ENCODE data around the gene LILRB3. TPM values are rescaled to one million over a fixed set of nuclear protein-coding genes. Genes with fewer than 3 reads are reported as not detected.
A peak's percentile ranks its signal among the peaks of the same experiment; 100 is the strongest.

The LILRB3 gene
- total and polyA plus RNA-seq, 3 experiments from 2014 or later, result 0.48 to 1.2 (median 0.49) TPM

DNA sequence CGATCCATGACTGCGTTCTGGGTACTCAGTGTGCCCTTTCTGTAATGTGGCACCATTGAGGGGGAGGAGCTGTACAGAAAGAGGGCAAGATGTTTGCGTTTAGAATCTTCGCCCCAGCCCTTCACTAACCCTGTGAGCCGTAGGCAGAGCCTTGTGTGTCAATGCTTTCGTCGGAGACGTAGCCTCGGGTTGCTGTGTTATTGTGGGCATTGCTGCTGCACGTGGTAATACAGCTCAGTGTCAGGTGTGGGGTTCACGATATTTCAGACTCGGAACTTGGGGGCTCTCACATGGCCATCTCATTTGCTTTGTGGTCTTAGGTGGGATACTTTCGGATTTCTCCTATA is 16.0 kb downstream of the LILRB3 start:
- H3K27me3 Mint-ChIP-seq, result no peaks in the 10 kb centered on the region
- H3K4me3 ChIP-seq (ENCODE audit: low read length), result no peak overlapping the region
- no peaks in the 10 kb centered on the region for H3K9me3 Mint-ChIP-seq
- H3K4me1 Mint-ChIP-seq, result peaks cover 72 to 97% (median 84%) of the 10 kb centered on the region in 3 donors
- H3K27me3 ChIP-seq (ENCODE audit: insufficient read depth, low read length, poor library complexity, severe bottlenecking), result no peaks in the 10 kb centered on the region
- ChIA-PET CTCF (interaction anchor here (1.2 to 2.1 kb wide), 2 partner anchors 15 to 18 kb away, joined by 4 to 5 read pairs; partner anchors contain the start of gene MBOAT7), POLR2A (no interaction called here)
- peaks cover 0 to 71% (median 15%) of the 10 kb centered on the region in 3 donors for H3K36me3 Mint-ChIP-seq
- peaks cover 56% of the 10 kb centered on the region for H3K36me3 ChIP-seq (ENCODE audit: insufficient read depth, low read length)
- peak overlapping the region in 3 of 8 donors; percentile 8 to 73 (median 12) for H3K27ac Mint-ChIP-seq
- peak overlapping the region in 1 of 7 donors; percentile 36 for H3K4me3 Mint-ChIP-seq
- peaks cover 94% of the 10 kb centered on the region for H3K4me1 ChIP-seq (ENCODE audit: insufficient read depth, low read length)
- no peaks in the 10 kb centered on the region for H3K9me3 ChIP-seq (ENCODE audit: low read length)
- no peak for DNase-seq
- no peak overlapping the region for H3K27ac ChIP-seq (ENCODE audit: low read depth, low read length)

DNA sequence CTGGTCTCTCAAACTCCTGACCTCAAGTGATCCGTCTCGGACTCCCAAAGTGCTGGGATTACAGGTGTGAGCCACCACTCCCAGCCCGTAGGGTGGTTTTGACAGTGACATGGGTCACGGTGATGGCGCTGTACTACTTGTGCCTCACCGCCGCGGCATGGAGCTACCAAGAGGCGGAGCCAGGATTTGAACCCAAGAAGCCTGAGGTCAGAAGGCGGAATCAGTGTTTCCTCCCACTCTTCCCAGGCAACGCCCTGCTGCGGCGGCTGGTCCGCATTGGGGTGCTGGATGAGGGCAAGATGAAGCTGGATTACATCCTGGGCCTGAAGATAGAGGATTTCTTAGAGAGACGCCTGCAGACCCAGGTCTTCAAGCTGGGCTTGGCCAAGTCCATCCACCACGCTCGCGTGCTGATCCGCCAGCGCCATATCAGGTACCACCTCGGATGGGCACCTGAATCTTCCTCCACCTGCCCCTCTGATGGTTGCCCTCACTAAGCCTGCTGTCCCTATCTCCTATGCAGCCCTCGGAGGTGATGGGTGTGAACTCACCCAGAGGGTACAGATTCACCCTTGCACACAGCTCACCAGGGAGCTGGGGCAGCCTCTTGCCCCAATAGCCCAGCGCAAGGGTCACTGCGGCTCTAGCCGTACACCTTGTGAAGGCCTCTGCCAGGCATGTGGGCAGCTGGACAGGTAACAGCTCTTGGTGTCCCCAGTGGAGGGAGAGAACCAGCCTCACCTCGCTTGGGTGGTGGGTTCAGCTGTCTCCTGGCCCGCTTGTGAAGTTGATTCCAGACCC is 16.6 kb downstream of the LILRB3 start:
- ChIA-PET CTCF (interaction anchor here (1.2 to 2.1 kb wide), 2 partner anchors 14 to 17 kb away, joined by 4 to 5 read pairs; partner anchors contain the start of gene MBOAT7), POLR2A (no interaction called here)
- Mint-ChIP-seq H3K9me3 (no peaks in the 10 kb centered on the region), H3K4me1 (peaks cover 74 to 100% (median 87%) of the 10 kb centered on the region in 3 donors), H3K27me3 (no peaks in the 10 kb centered on the region), H3K4me3 (peak overlapping the region in 1 of 7 donors; percentile 36), H3K27ac (peak overlapping the region in 5 of 8 donors; percentile 50 to 95 (median 54)), H3K36me3 (peaks cover 0 to 76% (median 17%) of the 10 kb centered on the region in 3 donors)
- Histone ChIP-seq H3K27me3 (ENCODE audit: insufficient read depth, low read length, poor library complexity, severe bottlenecking) (no peaks in the 10 kb centered on the region), H3K4me1 (ENCODE audit: insufficient read depth, low read length) (peaks cover 97% of the 10 kb centered on the region), H3K9me3 (ENCODE audit: low read length) (no peaks in the 10 kb centered on the region), H3K36me3 (ENCODE audit: insufficient read depth, low read length) (peaks cover 56% of the 10 kb centered on the region), H3K27ac (ENCODE audit: low read depth, low read length) (no peak overlapping the region), H3K4me3 (ENCODE audit: low read length) (no peak overlapping the region)
- no peak for DNase-seq

DNA sequence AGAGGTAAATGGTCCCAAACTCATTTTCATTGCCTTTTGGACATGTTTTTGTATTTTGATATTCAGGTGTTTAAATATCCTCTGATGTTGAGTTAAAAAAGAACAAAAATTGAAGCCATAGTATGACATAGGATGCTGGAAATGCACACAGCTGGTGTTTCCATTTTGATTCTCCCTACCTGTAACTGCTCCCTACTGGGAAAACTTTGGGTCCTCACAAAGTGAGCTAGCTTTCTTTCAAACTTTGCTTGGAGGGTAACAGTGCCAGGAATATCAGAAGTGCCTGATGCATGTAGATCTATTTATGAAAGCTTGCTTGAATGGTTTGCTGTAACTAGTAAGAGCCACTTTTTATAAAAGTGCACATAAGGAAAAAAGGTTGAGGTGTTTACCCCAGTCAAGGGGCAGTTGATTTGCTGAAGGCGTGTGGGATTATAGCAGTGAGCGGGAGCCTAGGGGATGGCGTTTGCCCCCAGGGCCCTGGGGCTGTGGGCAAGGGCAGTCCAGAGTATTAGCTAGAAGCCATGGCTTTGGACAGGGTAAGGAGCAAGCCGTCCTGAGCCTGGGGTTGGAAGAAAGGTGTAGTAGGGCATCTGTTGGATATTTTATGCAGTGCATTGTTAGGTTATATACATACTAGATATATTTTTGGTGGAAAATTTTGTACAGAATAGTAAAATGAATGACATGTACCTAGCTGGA is 17.9 kb downstream of the LILRB3 start:
- Mint-ChIP-seq H3K4me1 (peaks cover 69 to 96% (median 81%) of the 10 kb centered on the region in 3 donors), H3K4me3 (peak overlapping the region in 4 of 7 donors; percentile 1 to 100 (median 72)), H3K27ac (peak overlapping the region in 4 of 8 donors; percentile 42 to 95 (median 70)), H3K9me3 (no peaks in the 10 kb centered on the region), H3K36me3 (peaks cover 0 to 83% (median 17%) of the 10 kb centered on the region in 3 donors), H3K27me3 (peaks cover 0 to 4% of the 10 kb centered on the region in 2 donors)
- Histone ChIP-seq H3K9me3 (ENCODE audit: low read length) (no peaks in the 10 kb centered on the region), H3K4me3 (ENCODE audit: low read length) (no peak overlapping the region), H3K4me1 (ENCODE audit: insufficient read depth, low read length) (peaks cover 87% of the 10 kb centered on the region), H3K27ac (ENCODE audit: low read depth, low read length) (peak overlapping the region; percentile 21), H3K27me3 (ENCODE audit: insufficient read depth, low read length, poor library complexity, severe bottlenecking) (no peaks in the 10 kb centered on the region), H3K36me3 (ENCODE audit: insufficient read depth, low read length) (peaks cover 56% of the 10 kb centered on the region)
- CTCF ChIA-PET, result interaction anchor here (0.9 kb wide), 1 partner anchor 28 kb away, joined by 3 read pairs; no protein-coding TSS in a partner anchor
- DNase-seq, result no peak
- POLR2A ChIA-PET, result no interaction called here

DNA sequence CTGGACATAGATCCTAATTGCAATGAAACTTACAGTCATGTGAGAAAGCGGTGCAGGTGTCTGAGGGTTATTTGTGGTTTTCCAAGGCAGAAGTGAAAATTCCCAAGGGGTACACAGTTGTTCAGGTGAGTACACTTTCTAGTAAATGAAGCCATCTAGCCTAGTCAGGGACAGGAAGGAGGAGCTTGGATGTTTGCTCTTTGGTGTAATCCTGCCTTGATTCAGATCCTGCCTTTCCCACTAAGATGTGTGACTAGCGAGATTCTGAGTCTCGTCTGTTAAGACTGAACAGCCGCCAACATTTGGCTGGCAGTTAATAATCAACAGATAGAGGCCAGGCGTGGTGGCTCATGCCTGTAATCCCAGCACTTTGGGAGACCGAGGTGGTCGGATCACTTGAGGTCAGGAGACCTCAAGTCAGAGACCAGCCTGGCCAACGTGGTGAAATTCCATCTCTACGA is 19.6 kb downstream of the LILRB3 start:
- Histone ChIP-seq H3K27ac (ENCODE audit: low read depth, low read length) (peak overlapping the region; percentile 57), H3K9me3 (ENCODE audit: low read length) (no peaks in the 10 kb centered on the region), H3K36me3 (ENCODE audit: insufficient read depth, low read length) (peaks cover 54% of the 10 kb centered on the region), H3K4me1 (ENCODE audit: insufficient read depth, low read length) (peaks cover 75% of the 10 kb centered on the region), H3K4me3 (ENCODE audit: low read length) (no peak overlapping the region), H3K27me3 (ENCODE audit: insufficient read depth, low read length, poor library complexity, severe bottlenecking) (no peaks in the 10 kb centered on the region)
- Mint-ChIP-seq H3K27me3 (peaks cover 0 to 4% of the 10 kb centered on the region in 2 donors), H3K4me1 (peaks cover 60 to 84% (median 66%) of the 10 kb centered on the region in 3 donors), H3K36me3 (peaks cover 0 to 74% (median 12%) of the 10 kb centered on the region in 3 donors), H3K9me3 (no peaks in the 10 kb centered on the region), H3K27ac (peak overlapping the region in 7 of 8 donors; percentile 55 to 100 (median 95)), H3K4me3 (peak overlapping the region; percentile 34 to 100 (median 99))
- CTCF ChIA-PET, result interaction anchor here (1.2 kb wide), 1 partner anchor 8 kb away, joined by 3 read pairs; no protein-coding TSS in a partner anchor
- POLR2A ChIA-PET, result no interaction called here
- DNase-seq, result no peak

DNA sequence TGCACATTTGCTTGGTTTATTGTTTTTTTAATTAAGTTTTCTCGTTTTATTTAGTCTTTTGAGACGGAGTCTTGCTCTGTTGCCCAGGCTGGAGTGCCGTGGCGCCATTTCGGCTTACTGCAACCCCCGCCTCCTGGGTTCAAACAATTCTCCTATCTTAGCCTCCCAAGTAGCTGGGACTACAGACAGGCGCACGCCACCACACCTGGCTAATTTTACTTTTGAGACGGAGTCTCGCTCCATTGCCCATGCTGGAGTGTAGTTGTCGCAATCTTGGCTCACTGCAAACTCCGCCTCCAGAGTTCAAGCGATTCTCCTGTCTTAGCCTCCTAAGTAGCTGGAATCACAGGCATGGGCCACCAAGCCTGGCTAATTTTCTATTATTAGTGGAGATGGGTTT is 20.8 kb downstream of the LILRB3 start:
- Mint-ChIP-seq H3K27ac (peak overlapping the region; percentile 95 to 100 (median 99)), H3K36me3 (peaks cover 0 to 62% (median 11%) of the 10 kb centered on the region in 3 donors), H3K4me3 (peak overlapping the region; percentile 93 to 100 (median 99)), H3K9me3 (no peaks in the 10 kb centered on the region), H3K27me3 (peaks cover 0 to 4% of the 10 kb centered on the region in 2 donors), H3K4me1 (peaks cover 54 to 72% (median 54%) of the 10 kb centered on the region in 3 donors)
- DNase-seq, result no peak
- POLR2A ChIA-PET, result no interaction called here
- H3K27me3 ChIP-seq (ENCODE audit: insufficient read depth, low read length, poor library complexity, severe bottlenecking), result no peaks in the 10 kb centered on the region
- H3K36me3 ChIP-seq (ENCODE audit: insufficient read depth, low read length), result peaks cover 43% of the 10 kb centered on the region
- CTCF ChIA-PET, result interaction anchor here (0.9 to 1.6 kb wide), 4 partner anchors 9 to 35 kb away, joined by 3 to 4 read pairs (median 3); partner anchors contain the start of gene TSEN34
- no peaks in the 10 kb centered on the region for H3K9me3 ChIP-seq (ENCODE audit: low read length)
- H3K4me1 ChIP-seq (ENCODE audit: insufficient read depth, low read length), result peaks cover 64% of the 10 kb centered on the region
- peak overlapping the region; percentile 92 for H3K27ac ChIP-seq (ENCODE audit: low read depth, low read length)
- peak overlapping the region; percentile 90 for H3K4me3 ChIP-seq (ENCODE audit: low read length)

DNA sequence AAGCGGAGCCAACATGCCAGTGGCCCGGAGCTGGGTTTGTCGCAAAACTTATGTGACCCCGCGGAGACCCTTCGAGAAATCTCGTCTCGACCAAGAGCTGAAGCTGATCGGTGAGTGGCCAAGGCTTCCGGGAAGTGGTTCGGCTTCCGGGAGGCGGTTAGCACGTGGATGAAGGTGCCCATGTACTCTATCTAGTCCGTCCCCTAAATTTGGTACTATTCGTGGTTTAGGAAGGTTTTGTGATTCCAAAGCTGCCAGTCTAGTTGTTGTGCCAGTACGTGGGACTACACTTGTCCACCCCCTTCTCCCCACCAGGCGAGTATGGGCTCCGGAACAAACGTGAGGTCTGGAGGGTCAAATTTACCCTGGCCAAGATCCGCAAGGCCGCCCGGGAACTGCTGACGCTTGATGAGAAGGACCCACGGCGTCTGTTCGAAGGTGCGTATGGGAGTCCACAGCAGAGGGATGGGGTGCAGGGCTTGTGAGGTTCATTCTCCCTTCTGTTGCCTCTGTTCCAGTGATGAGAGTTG is 21.6 kb downstream of the LILRB3 start:
- Histone ChIP-seq H3K36me3 (ENCODE audit: insufficient read depth, low read length) (peaks cover 35% of the 10 kb centered on the region), H3K4me3 (ENCODE audit: low read length) (peak overlapping the region; percentile 90), H3K9me3 (ENCODE audit: low read length) (no peaks in the 10 kb centered on the region), H3K27me3 (ENCODE audit: insufficient read depth, low read length, poor library complexity, severe bottlenecking) (no peaks in the 10 kb centered on the region), H3K27ac (ENCODE audit: low read depth, low read length) (peak overlapping the region; percentile 92), H3K4me1 (ENCODE audit: insufficient read depth, low read length) (peaks cover 58% of the 10 kb centered on the region)
- peak in 1 of 5 donors; percentile 16 for DNase-seq
- Mint-ChIP-seq H3K4me1 (peaks cover 48 to 64% (median 50%) of the 10 kb centered on the region in 3 donors), H3K27ac (peak overlapping the region; percentile 95 to 100 (median 99)), H3K9me3 (no peaks in the 10 kb centered on the region), H3K4me3 (peak overlapping the region; percentile 93 to 100 (median 99)), H3K27me3 (peaks cover 0 to 4% of the 10 kb centered on the region in 2 donors), H3K36me3 (peaks cover 0 to 57% (median 11%) of the 10 kb centered on the region in 3 donors)
- POLR2A ChIA-PET, result interaction anchor here (0.6 to 3.0 kb wide), 7 partner anchors 11 to 86 kb away, joined by 3 to 68 read pairs (median 6); partner anchors contain the start of genes LENG1, MBOAT7, PRPF31 and TFPT
- CTCF ChIA-PET, result interaction anchor here (1.2 to 1.8 kb wide), 3 partner anchors 10 to 12 kb away, joined by 3 to 9 read pairs (median 4); partner anchors contain the start of genes MBOAT7 and TSEN34

DNA sequence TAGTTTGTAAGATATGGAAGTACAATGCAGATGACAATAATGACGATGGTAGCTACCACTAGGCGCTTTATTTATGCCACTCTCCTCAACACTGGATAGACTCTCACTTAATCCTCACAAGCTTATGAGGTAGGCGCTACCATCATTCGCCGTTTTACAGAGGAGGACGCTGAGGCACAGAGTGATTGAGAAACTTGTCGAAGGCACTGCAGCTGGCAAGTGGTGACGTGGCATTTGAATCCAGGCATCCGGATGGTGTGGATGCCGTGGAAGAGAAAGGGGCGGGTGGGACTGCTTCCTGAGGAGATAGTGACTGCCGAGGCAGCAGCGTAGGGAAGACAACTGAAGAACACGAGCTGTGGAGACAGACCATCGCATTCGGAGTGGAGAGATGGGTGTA is 23.4 kb downstream of the LILRB3 start:
- no peak for DNase-seq
- H3K27me3 Mint-ChIP-seq, result peaks cover 0 to 5% of the 10 kb centered on the region in 2 donors
- H3K4me1 Mint-ChIP-seq, result peaks cover 39 to 48% (median 45%) of the 10 kb centered on the region in 3 donors
- ChIA-PET CTCF (interaction anchor here (0.9 kb wide), 1 partner anchor 40 kb away, joined by 3 read pairs; the partner anchor contains the start of gene LENG1), POLR2A (interaction anchor here (3.0 kb wide), 1 partner anchor 9 kb away, joined by 68 read pairs; the partner anchor contains the start of genes MBOAT7 and TSEN34)
- no peaks in the 10 kb centered on the region for H3K9me3 ChIP-seq (ENCODE audit: low read length)
- H3K9me3 Mint-ChIP-seq, result no peaks in the 10 kb centered on the region
- no peak overlapping the region for H3K27ac ChIP-seq (ENCODE audit: low read depth, low read length)
- H3K27me3 ChIP-seq (ENCODE audit: insufficient read depth, low read length, poor library complexity, severe bottlenecking), result no peaks in the 10 kb centered on the region
- peak overlapping the region; percentile 10 to 100 (median 85) for H3K27ac Mint-ChIP-seq
- peaks cover 39% of the 10 kb centered on the region for H3K4me1 ChIP-seq (ENCODE audit: insufficient read depth, low read length)
- peaks cover 0 to 49% (median 14%) of the 10 kb centered on the region in 3 donors for H3K36me3 Mint-ChIP-seq
- H3K4me3 ChIP-seq (ENCODE audit: low read length), result no peak overlapping the region
- peaks cover 21% of the 10 kb centered on the region for H3K36me3 ChIP-seq (ENCODE audit: insufficient read depth, low read length)
- H3K4me3 Mint-ChIP-seq, result peak overlapping the region; percentile 49 to 87 (median 62)

Data from CD8-positive, alpha-beta memory T cell (primary cell).